Uterus (tissue), 4 donors: Measurements from ENCODE around the gene AGBL1. TPM values are rescaled to one million over a fixed set of nuclear protein-coding genes. Genes with fewer than 3 reads are reported as not detected.

ENCODE experiments used
- DNase-seq, 2 donors: peaks; one replicate each; pipeline ENCODE4 v3.0.0-alpha.2; 2019 to 2020
- H3K27ac ChIP-seq, 2 donors: fragments of 200-600 bp; sonication (generic); 1 replicate in 1 of 2; 2 replicates in 1 of 2; pipeline ENCODE4 v1.5.1; 2016 to 2018
- H3K27me3 ChIP-seq, 2 donors: fragments of 200-600 bp; sonication (generic); one replicate each; pipeline ENCODE4 v1.5.1; 2018 to 2019; ENCODE audit warnings: control low read depth in 1 of 2
- H3K36me3 ChIP-seq, 2 donors: fragments of 200-600 bp; sonication (generic); one replicate each; pipeline ENCODE4 v1.5.1; 2019; ENCODE audit warnings: control low read depth in 1 of 2
- H3K4me1 ChIP-seq, 2 donors: fragments of 200-600 bp; sonication (generic); one replicate each; pipeline ENCODE4 v1.5.1; 2018 to 2019; ENCODE audit warnings: control low read depth in 1 of 2
- H3K4me3 ChIP-seq, 2 donors: fragments of 200-600 bp; sonication (generic); 1 replicate in 1 of 2; 2 replicates in 1 of 2; pipeline ENCODE4 v1.5.1; 2018 to 2019; ENCODE audit warnings: mild to moderate bottlenecking in 1 of 2
- H3K9me3 ChIP-seq, 2 donors: fragments of 200-600 bp; sonication (generic); one replicate each; pipeline ENCODE4 v1.5.1; 2019; ENCODE audit warnings: control low read depth in 1 of 2
- CTCF ChIP-seq, 4 experiments: fragments of 200-600 bp in 2 of 4; fragments of 450-650 bp in 2 of 4; sonication (generic) in 2 of 4; IDR thresholded peaks; one replicate each; pipeline ENCODE4 v1.5.1; 2016 to 2019; ENCODE audit warnings: antibody characterized with exemption in 4 of 4, mild to moderate bottlenecking in 2 of 4, moderate library complexity in 1 of 4
- POLR2A ChIP-seq, 2 donors: fragments of 450-650 bp; IDR thresholded peaks; one replicate each; pipeline ENCODE4 v1.6.1; 2016; ENCODE audit warnings: antibody characterized with exemption in 2 of 2, mild to moderate bottlenecking in 1 of 2, moderate library complexity in 1 of 2
- intact Hi-C: fragments of 100-400 bp; cut with DNase I; formaldehyde crosslinking; loops from one replicate; pipeline ENCODE4 v1.15.1; 2023; ENCODE audit warnings: low total_unique reads
- total RNA-seq, 4 donors: library from RNA; depleted of rRNA in 3 of 4; stranded (reverse); fragments of >200 nt in 3 of 4; gene quantifications; one replicate each; pipeline versions ENCODE4 v1.1.0 to v1.2.4, GENCODE V29; 2014 to 2023
- donor health status: DM: yes; HTN: yes; CAD: no.

Gene AGBL1
- total RNA-seq, 4 donors from 2014 or later = 0.07 TPM; not detected in 3

DNA sequence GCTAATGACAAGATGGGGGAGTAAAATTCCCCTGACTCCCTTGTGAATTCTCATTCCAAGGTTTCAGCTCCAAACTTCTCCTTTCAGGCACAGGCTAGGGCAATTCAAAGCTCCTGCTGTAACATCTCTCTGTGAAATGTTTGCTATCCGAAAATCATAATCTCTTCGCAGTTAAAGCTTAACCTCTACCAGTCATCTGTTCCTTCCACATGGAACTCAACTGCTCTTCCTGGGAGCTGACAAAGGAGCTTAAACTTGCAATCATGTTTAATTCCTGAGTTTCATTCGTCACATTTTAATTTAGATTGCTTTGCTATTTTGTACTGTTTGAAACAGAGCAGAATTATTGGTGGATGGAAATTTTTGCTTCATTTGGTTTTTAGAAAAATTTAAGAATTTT is 328.6 kb downstream of the AGBL1 start:
- no peak overlapping the region for H3K27ac ChIP-seq
- H3K36me3 ChIP-seq = no peaks in the 10 kb centered on the region
- no peaks in the 10 kb centered on the region for H3K4me1 ChIP-seq
- intact Hi-C loops = no loop called here
- H3K27me3 ChIP-seq = peaks cover 0 to 3% of the 10 kb centered on the region in 2 donors
- no peak overlapping the region for H3K4me3 ChIP-seq
- DNase-seq = no peak
- H3K9me3 ChIP-seq = no peaks in the 10 kb centered on the region
- TF ChIP-seq CTCF (IDR thresholded peaks at IDR 0.05) (no peak), POLR2A (IDR thresholded peaks at IDR 0.05) (no peak)

DNA sequence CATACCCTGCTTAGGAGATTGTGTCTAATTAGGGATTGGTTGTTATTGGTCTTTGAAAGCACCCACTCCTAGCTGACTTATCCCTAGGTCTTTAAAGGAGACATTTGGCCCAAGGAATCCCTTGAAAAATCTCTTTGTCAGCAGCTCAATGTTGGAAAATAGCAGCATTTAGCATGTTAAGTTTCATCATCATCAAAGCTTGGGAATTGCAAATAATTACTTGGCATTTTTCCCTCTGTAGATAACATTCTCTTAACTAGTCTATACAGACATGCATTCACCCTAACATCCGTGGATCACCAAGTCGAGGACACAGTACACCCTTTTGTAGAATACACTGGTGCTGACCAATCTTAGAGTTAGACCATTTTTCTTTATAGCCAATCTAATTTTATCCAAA is 332.2 kb downstream of the AGBL1 start:
- H3K4me3 ChIP-seq = no peak overlapping the region
- H3K4me1 ChIP-seq = no peaks in the 10 kb centered on the region
- H3K36me3 ChIP-seq = no peaks in the 10 kb centered on the region
- intact Hi-C loops = no loop called here
- H3K9me3 ChIP-seq = no peaks in the 10 kb centered on the region
- H3K27me3 ChIP-seq = no peaks in the 10 kb centered on the region
- H3K27ac ChIP-seq = no peak overlapping the region
- no peak for DNase-seq
- no peak for TF ChIP-seq CTCF (IDR thresholded peaks at IDR 0.05)
- TF ChIP-seq POLR2A (IDR thresholded peaks at IDR 0.05) = no peak

DNA sequence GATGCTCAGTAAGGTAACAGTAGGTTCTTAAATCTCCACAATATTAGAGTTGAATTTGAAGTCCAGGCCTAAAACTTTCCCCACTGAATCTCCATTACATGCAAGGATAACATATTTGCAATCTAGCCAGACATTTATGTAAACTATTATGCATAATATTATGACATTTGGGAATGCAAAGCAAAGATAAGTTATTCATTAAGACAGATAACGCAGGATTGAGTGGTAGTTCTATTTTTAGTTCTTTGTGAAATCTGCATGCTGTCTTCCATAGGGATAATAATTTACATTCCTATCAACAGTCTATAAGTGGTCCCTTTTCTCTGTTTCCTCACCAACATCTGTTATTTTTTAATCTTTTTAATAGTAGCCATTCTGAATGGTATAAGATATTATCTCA is 333.5 kb downstream of the AGBL1 start:
- H3K4me1 ChIP-seq = no peaks in the 10 kb centered on the region
- no peak overlapping the region for H3K4me3 ChIP-seq
- no peaks in the 10 kb centered on the region for H3K36me3 ChIP-seq
- intact Hi-C loops = no loop called here
- H3K27ac ChIP-seq = no peak overlapping the region
- DNase-seq = no peak
- TF ChIP-seq CTCF (IDR thresholded peaks at IDR 0.05) = no peak
- TF ChIP-seq POLR2A (IDR thresholded peaks at IDR 0.05) = no peak
- no peaks in the 10 kb centered on the region for H3K9me3 ChIP-seq
- H3K27me3 ChIP-seq = no peaks in the 10 kb centered on the region

DNA sequence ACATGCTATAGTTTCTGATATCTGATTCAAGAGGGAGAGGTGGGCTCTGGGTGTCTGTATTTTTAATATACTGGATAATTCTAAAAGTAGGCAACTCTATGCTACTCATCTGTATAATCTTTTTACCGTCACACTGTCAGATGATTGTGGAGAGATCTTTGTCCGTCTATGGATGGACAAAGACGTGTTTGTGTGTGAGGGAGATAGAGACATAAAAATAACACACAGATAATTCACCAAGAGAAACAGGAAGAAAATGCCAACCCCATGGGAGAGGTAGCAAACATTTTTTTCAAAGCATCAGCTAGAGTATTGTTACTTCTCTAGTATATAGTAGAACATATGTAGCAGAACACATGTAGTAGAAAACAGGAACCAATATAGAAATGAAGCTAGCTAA is 346.1 kb downstream of the AGBL1 start:
- TF ChIP-seq CTCF (IDR thresholded peaks at IDR 0.05) = no peak
- no peak for TF ChIP-seq POLR2A (IDR thresholded peaks at IDR 0.05)
- H3K27me3 ChIP-seq = no peaks in the 10 kb centered on the region
- no peaks in the 10 kb centered on the region for H3K36me3 ChIP-seq
- no peak overlapping the region for H3K4me3 ChIP-seq
- no peak for DNase-seq
- no peaks in the 10 kb centered on the region for H3K9me3 ChIP-seq
- no peak overlapping the region for H3K27ac ChIP-seq
- intact Hi-C loops = no loop called here
- H3K4me1 ChIP-seq = no peaks in the 10 kb centered on the region

DNA sequence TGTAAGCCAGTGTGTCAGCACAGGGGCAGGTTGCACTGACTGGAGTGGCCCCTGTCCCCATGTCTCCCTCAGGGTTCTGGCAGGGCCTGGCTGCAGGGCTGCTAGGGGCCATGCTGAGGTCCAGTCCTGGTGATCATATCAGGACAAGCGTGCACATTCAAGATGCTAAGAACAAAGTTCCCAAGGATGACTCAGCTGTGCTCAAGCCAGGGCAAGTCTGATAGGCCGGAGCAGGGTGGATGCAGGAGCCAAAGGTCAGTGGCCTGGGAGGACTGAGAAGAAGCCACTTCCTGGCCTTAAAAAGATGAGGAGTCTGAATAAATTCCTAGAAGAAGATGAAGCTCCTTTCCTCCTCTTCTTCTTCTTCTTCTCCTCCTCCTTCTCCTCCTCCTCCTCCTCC is 353.2 kb downstream of the AGBL1 start:
- Histone ChIP-seq H3K4me3 (no peak overlapping the region), H3K27ac (no peak overlapping the region), H3K4me1 (no peaks in the 10 kb centered on the region), H3K36me3 (no peaks in the 10 kb centered on the region), H3K27me3 (no peaks in the 10 kb centered on the region), H3K9me3 (no peaks in the 10 kb centered on the region)
- DNase-seq = no peak
- intact Hi-C loops = no loop called here
- TF ChIP-seq POLR2A (IDR thresholded peaks at IDR 0.05) (no peak), CTCF (IDR thresholded peaks at IDR 0.05) (no peak)
